Uterus (tissue), 2 donors: ENCODE results near the gene GALNT7.

Experiments
- CTCF ChIP-seq, 4 experiments: fragments of 200-600 bp in 2 of 4; fragments of 450-650 bp in 2 of 4; sonication (generic) in 2 of 4; IDR thresholded peaks; one replicate each; pipeline ENCODE4 v1.5.1; 2016 to 2019; ENCODE audit warnings: antibody characterized with exemption in 4 of 4, mild to moderate bottlenecking in 2 of 4, moderate library complexity in 1 of 4
- POLR2A ChIP-seq, 2 donors: fragments of 450-650 bp; IDR thresholded peaks; one replicate each; pipeline ENCODE4 v1.6.1; 2016; ENCODE audit warnings: antibody characterized with exemption in 2 of 2, mild to moderate bottlenecking in 1 of 2, moderate library complexity in 1 of 2

GRCh38 chr4:173288296-173288695 is 119.7 kb downstream of the GALNT7 start:
- TF ChIP-seq POLR2A (IDR thresholded peaks at IDR 0.05) (no peak), CTCF (IDR thresholded peaks at IDR 0.05) (peak in 3 of 4 experiments; percentile 31 to 42 (median 42))
